Ecto neural progenitor cell (in vitro differentiated cells): ENCODE measurements around the gene BUB1B.

Source experiments
- DNase-seq: peaks from one replicate; pipeline ENCODE4 v3.0.0-alpha.2; 2018; ENCODE audit warnings: low spot score

Gene BUB1B

DNA sequence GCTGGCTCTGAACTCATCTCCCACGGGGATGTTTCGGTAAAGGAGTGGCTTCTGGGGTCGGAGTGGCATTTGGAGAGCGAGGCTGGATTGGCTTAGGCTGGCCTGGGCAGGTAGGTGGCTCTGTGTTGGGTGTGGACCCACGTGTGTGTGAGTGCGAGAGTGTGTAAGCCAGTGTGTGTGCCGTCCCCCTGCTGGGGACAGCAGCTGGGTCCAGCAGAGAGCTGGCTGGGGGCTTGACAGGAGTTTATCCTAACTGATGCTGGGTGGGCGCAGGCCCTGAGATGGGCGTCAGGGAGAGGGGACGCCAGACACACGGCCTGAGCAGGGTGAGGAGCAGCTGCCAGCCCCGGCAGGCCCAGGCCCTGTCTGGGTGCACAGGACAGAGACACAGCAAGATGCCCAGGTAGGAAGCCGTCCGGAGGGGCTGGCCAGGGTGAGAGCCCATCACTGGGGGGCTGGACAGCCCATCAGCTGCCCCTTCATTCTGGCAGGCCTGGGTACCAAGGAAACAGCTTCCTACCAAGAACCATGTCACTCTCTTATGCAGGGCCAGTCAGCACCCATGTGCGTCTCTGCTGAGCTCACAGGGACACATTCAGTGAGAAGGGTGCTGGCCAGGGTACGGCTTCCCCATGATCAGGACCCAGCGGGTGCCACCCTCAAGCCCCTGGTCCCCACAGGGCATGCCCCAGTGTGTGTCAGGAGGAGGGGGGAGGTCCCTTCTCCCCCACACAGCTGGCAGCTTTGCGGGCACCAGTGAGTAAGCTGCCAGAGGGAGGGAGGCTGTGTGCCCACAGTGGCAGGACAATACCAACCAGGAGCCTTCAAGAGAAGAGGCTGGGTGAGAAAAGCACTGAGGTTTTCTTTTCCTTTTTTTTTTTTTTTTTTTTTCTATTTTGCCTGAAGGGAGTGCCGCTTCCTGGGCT, 79.1 kb downstream of the BUB1B start:
- peak; percentile 54 for DNase-seq

DNA sequence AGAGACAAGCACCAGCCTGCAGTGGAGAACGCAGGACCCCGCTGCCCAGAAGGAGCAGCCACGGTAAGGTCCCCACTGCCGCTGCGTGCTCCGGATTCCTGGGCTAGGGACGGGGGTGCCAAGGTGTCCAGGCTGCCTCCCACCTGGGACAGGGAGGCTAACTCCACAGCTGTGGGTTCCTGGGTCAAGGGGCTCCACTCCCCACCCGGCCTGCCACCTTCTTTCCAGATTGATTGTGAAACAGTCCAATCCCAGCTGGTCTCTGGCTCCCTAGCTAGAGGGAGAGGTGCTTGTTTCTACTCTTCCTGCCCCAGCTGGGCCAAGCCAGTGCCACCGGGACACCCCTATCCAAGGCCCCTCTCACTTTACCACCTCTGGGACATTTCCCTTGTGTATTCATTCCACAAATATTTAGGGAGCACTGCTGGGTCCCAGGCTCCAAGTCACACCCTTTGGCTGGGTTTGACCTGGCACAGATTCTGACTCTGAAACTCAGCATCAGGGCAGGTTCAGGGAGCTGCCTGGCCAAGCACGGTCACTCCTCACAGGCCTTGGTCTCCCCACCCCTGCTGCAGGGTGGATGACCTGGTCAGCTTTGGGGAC, 79.9 kb downstream of the BUB1B start:
- DNase-seq: peak; percentile 43

DNA sequence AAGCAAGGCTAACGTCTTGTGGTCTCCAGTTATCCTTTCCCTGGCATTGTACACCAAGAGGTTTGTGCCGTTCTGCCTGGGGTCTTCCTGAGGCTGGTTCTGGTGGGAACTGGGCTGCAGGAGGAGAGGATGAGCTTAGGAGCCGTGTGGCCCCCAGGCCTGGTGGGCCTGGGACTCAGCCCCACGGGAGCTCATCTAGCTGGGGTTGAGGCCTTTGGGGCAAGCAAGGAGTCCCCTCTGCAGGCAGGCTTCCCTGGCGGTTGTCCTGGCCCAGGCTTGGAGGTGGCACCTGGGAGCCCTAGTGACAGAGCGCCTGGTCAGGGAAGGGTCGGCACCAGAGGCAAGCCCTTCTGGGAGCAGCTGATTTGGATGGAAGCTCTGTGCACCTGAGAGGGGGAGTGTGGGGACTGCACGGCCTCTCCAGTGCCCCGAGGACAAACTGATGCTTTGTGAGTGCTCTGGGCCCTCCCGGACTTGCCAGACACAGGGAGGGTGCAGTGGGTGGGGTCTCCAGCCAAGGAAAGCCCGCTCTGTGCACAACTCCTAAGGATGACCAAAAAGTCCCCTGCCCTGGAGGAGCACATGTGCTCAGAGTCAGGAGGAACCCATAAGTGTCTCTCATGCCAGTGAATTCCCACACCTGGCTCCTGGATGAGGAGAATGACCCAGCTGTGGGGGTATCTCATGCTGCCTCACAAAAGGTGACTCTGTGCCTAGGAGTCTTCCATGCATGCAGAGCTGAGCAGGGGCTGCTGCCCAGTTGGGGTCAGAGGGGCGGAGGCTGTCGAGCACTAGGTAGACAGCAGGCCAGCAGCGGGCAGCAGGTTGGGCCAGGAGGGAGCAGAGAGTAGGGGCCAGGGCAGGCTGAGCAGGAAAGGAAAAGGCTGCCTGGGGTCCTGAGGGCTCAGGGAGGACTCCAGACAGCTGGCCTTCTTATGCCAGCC, 80.7 kb downstream of the BUB1B start:
- peak; percentile 45 for DNase-seq

DNA sequence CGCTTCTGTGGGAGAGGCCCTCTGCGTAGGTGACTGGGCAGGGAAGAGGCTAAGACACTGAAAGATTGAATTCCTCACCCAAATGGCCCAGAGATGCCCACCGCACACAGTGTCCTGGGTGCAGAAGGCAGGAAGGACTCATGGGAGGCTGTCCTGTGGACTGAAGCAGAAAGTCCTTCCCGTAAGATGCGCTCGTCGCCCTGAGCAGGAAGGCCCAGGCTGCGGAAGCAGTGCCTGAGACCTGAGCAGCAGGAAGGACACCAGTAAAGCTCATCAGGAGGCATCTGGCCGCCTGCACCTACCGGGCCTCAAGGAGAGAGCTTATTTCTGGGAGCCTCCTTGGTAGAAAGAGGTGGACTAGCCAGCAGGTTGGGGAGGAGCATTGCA, 81.3 kb downstream of the BUB1B start:
- DNase-seq: peak; percentile 35

GRCh38 chr15:40242601-40243000, 81.7 kb downstream of the BUB1B start:
- peak; percentile 37 for DNase-seq

- DNase-seq: no peak
These were observed 82.4 kb downstream of the BUB1B start for GRCh38 chr15:40243126-40243810.

- DNase-seq: peak; percentile 43
These were observed 84.2 kb downstream of the BUB1B start for GRCh38 chr15:40244961-40245523.

- DNase-seq: no peak
These were observed 85.0 kb downstream of the BUB1B start for GRCh38 chr15:40245666-40246450.

DNA sequence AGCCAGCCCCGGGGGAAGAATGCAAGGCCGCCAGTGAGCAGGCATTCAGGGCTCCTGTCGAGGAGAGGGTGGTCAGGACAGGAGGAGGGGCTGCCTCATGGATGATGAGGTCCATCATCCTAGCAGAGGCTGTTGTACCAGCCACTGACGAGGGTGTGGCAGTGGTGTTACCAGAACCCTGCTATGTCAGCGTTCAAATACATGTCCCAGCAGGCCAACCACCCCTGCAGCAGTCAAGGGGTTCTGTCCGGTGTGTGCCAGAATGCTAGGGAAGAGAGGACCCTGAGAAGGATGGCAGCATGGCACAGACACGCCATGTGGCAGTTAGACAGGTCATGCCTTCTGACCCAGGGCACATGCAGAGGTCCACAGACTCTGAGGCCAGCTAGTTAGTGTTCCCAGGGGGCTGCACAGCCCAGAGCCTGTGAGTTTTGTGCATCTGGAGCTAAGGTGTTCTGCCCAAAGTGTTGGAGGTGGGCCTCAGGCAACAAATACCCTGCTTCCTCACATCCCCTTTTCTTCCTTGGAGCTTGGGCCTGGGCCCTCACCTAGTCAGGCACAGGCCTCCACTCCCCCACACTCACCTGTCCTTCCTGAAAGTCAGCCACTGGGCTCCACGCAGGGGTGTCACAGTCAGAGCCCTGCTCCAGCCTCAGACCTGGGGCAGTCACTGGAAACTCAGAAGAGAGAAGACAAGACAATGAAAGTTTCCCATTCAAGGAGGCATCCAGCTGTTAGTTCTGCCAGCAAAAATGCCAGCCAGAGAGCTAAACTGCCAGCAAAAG, 85.8 kb downstream of the BUB1B start:
- no peak for DNase-seq

GRCh38 chr15:40247406-40247971, 86.6 kb downstream of the BUB1B start:
- DNase-seq: no peak

- no peak for DNase-seq
These were observed 87.3 kb downstream of the BUB1B start for GRCh38 chr15:40248006-40248783.

- no peak for DNase-seq
These were observed 88.8 kb downstream of the BUB1B start for GRCh38 chr15:40249477-40250303.

DNA sequence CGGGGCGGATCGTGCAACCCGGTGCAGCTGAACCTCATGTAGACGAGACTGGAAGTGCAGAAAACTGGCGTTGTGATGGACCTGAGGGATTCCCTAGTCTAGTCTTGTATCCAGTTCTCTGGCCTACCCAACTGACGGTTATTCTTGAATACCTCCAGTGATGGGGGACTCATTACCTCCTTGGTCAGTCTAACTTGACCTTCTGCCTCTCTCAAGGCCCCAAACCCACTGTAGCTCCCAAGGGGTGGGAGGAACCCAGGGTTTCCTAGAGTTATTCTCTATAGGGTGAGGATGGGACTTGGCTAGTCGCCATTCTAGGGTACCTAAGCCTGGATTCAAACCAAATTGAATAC, 89.4 kb downstream of the BUB1B start:
- no peak for DNase-seq

GRCh38 chr15:40250771-40251483, 90.1 kb downstream of the BUB1B start:
- DNase-seq: no peak

GRCh38 chr15:40251486-40252140, 90.7 kb downstream of the BUB1B start:
- no peak for DNase-seq

- DNase-seq: no peak
These were observed 91.2 kb downstream of the BUB1B start for GRCh38 chr15:40252141-40252437.
